B cell (primary cell): ENCODE data around the gene EGFR.

Experiments used
- EZH2 ChIP-seq: IDR thresholded peaks from 2 replicates; pipeline ENCODE4 v1.6.1; 2012; ENCODE audit warnings: borderline replicate concordance, low read depth, mild to moderate bottlenecking, moderate library complexity, low read length; ENCODE audit not compliant: insufficient read depth, poor library complexity, severe bottlenecking
- TF ChIP-seq, protein P1 (sequence below): fragments of 200-600 bp; IDR thresholded peaks from one replicate; pipeline ENCODE4 v1.8.0; 2022; ENCODE audit warnings: antibody characterized with exemption, mild to moderate bottlenecking

DNA sequence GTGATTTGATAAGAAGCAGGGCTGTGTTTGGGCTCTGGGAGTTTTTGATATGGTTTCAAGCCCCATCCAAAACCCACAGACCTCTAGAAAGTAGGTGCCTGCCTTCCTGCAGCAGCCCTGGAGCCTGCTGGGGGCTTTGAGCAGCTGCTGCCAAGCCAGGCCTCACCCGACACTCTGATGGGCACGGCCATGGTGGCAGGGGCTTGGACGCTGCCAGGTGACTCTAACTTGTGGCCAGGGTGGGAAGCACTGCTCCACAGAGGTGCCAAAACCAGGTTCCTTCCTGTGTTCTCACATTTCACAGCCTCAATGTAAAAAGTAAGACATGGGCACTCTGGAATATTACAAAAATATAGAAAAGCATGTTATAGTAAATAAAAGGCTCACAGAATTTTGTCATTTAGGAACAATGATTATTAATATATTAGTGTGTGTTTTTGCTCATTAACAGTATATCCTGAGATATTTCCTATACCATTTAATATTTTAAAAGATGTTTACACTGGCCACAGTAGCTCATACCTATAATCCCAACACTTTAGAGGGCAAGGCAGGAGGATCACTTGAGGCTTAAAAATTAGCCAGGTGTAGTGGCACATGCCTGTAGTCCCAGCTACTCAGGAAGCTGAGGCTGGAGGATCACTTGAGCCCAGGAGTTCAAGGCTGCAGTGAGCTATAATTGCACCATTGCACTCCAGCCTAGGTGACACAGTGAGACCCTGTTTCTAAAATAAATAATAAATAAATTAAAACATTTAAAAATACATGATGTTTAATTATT lies 95.1 kb downstream of the EGFR start:
- TF ChIP-seq, protein P1, sequence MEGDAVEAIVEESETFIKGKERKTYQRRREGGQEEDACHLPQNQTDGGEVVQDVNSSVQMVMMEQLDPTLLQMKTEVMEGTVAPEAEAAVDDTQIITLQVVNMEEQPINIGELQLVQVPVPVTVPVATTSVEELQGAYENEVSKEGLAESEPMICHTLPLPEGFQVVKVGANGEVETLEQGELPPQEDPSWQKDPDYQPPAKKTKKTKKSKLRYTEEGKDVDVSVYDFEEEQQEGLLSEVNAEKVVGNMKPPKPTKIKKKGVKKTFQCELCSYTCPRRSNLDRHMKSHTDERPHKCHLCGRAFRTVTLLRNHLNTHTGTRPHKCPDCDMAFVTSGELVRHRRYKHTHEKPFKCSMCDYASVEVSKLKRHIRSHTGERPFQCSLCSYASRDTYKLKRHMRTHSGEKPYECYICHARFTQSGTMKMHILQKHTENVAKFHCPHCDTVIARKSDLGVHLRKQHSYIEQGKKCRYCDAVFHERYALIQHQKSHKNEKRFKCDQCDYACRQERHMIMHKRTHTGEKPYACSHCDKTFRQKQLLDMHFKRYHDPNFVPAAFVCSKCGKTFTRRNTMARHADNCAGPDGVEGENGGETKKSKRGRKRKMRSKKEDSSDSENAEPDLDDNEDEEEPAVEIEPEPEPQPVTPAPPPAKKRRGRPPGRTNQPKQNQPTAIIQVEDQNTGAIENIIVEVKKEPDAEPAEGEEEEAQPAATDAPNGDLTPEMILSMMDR, result no peak
- no peak for TF ChIP-seq EZH2
